ENCODE data around the gene TP63. TPM values are rescaled to one million over a fixed set of nuclear protein-coding genes. Genes with fewer than 3 reads are reported as not detected.

Gene TP63
- polyA plus RNA-seq, 1 experiment = not detected

GRCh38 chr3:189727898-189728297 lies 96.7 kb downstream of the TP63 start:
- H3K27me3 ChIP-seq (ENCODE audit: control insufficient read depth, insufficient read depth, low read length) = no peaks in the 10 kb centered on the region
- no peak for DNase-seq (ENCODE audit: low read depth)
- ChIA-PET CTCF (interaction anchor here (0.7 kb wide), 1 partner anchor 16 kb away, joined by 3 read pairs; no protein-coding TSS in a partner anchor), POLR2A (no interaction called here)
- H3K4me3 ChIP-seq (ENCODE audit: low read depth, low read length) = no peak overlapping the region
- TF ChIP-seq, protein P1, sequence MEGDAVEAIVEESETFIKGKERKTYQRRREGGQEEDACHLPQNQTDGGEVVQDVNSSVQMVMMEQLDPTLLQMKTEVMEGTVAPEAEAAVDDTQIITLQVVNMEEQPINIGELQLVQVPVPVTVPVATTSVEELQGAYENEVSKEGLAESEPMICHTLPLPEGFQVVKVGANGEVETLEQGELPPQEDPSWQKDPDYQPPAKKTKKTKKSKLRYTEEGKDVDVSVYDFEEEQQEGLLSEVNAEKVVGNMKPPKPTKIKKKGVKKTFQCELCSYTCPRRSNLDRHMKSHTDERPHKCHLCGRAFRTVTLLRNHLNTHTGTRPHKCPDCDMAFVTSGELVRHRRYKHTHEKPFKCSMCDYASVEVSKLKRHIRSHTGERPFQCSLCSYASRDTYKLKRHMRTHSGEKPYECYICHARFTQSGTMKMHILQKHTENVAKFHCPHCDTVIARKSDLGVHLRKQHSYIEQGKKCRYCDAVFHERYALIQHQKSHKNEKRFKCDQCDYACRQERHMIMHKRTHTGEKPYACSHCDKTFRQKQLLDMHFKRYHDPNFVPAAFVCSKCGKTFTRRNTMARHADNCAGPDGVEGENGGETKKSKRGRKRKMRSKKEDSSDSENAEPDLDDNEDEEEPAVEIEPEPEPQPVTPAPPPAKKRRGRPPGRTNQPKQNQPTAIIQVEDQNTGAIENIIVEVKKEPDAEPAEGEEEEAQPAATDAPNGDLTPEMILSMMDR (IDR thresholded peaks at IDR 0.05; ENCODE audit: insufficient read depth, low read depth, low read length) = no peak
- H3K36me3 ChIP-seq (ENCODE audit: control insufficient read depth, insufficient read depth, low read length) = no peaks in the 10 kb centered on the region

- Histone ChIP-seq H3K27me3 (ENCODE audit: control insufficient read depth, insufficient read depth, low read length) (no peaks in the 10 kb centered on the region), H3K4me3 (ENCODE audit: low read depth, low read length) (no peak overlapping the region), H3K36me3 (ENCODE audit: control insufficient read depth, insufficient read depth, low read length) (no peaks in the 10 kb centered on the region)
- DNase-seq (ENCODE audit: low read depth) = no peak
- ChIA-PET CTCF (no interaction called here), POLR2A (interaction anchor here (0.5 kb wide), 1 partner anchor 62 kb away, joined by 3 read pairs; no protein-coding TSS in a partner anchor)
- TF ChIP-seq, protein P1 (IDR thresholded peaks at IDR 0.05; ENCODE audit: insufficient read depth, low read depth, low read length) = no peak
These were observed 97.7 kb downstream of the TP63 start for GRCh38 chr3:189728915-189729314.

DNA sequence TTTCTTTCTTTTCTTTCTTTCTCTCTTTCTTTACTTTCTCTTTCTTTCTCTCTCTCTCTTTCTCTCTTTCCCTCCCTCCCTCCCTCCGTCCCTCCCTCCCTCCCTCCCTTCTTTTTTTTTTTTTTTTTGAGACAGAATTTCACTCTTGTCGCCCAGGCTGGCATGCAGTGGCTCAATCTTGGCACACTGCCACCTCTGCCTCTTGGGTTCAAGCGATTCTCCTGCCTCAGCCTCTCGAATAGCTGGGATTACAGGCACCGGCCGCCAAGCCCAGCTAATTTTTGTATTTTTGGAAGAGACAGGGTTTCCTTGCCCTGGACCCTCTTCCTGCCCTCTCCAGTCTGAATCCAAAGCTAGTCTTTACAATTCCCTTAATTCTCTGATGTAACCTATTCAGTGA lies 102.9 kb downstream of the TP63 start:
- Histone ChIP-seq H3K4me3 (ENCODE audit: low read depth, low read length) (no peak overlapping the region), H3K36me3 (ENCODE audit: control insufficient read depth, insufficient read depth, low read length) (no peaks in the 10 kb centered on the region), H3K27me3 (ENCODE audit: control insufficient read depth, insufficient read depth, low read length) (no peaks in the 10 kb centered on the region)
- no peak for DNase-seq (ENCODE audit: low read depth)
- ChIA-PET CTCF (no interaction called here), POLR2A (no interaction called here)
- TF ChIP-seq, protein P1 (IDR thresholded peaks at IDR 0.05; ENCODE audit: insufficient read depth, low read depth, low read length) = no peak

- Histone ChIP-seq H3K4me3 (ENCODE audit: low read depth, low read length) (no peak overlapping the region), H3K27me3 (ENCODE audit: control insufficient read depth, insufficient read depth, low read length) (no peaks in the 10 kb centered on the region), H3K36me3 (ENCODE audit: control insufficient read depth, insufficient read depth, low read length) (no peaks in the 10 kb centered on the region)
- POLR2A ChIA-PET = no interaction called here
- CTCF ChIA-PET = no interaction called here
- no peak for DNase-seq (ENCODE audit: low read depth)
- TF ChIP-seq, protein P1 (IDR thresholded peaks at IDR 0.05; ENCODE audit: insufficient read depth, low read depth, low read length) = no peak
These were observed 104.7 kb downstream of the TP63 start for GRCh38 chr3:189735913-189736312.

GRCh38 chr3:189737071-189737470 lies 105.9 kb downstream of the TP63 start:
- ChIA-PET POLR2A (no interaction called here), CTCF (interaction anchor here (1.1 kb wide), 1 partner anchor 135 kb away, joined by 3 read pairs; no protein-coding TSS in a partner anchor)
- DNase-seq (ENCODE audit: low read depth) = no peak
- Histone ChIP-seq H3K27me3 (ENCODE audit: control insufficient read depth, insufficient read depth, low read length) (no peaks in the 10 kb centered on the region), H3K36me3 (ENCODE audit: control insufficient read depth, insufficient read depth, low read length) (no peaks in the 10 kb centered on the region), H3K4me3 (ENCODE audit: low read depth, low read length) (no peak overlapping the region)
- TF ChIP-seq, protein P1 (IDR thresholded peaks at IDR 0.05; ENCODE audit: insufficient read depth, low read depth, low read length) = no peak
